Mucosa of rectum (tissue), 2 donors: Measurements from ENCODE around the gene MGAT2.
A peak's percentile ranks its signal among the peaks of the same experiment; 100 is the strongest.
"Not testable (repeated sequence)": the region's sequence is repeated elsewhere in the genome, so short reads cannot be mapped to it uniquely, and the experiment has no call there.

ENCODE experiments used
- H3K27ac ChIP-seq, 2 donors: one replicate each; pipeline ENCODE4 v1.7.0; 2013; ENCODE audit warnings: inconsistent platforms in 2 of 2, low read depth in 2 of 2, low read length in 2 of 2
- H3K27me3 ChIP-seq, 2 donors: one replicate each; pipeline ENCODE4 v1.7.0; 2013; ENCODE audit warnings: low read length in 2 of 2; ENCODE audit not compliant: control insufficient read depth in 2 of 2, insufficient read depth in 2 of 2
- H3K36me3 ChIP-seq, 2 donors: one replicate each; pipeline ENCODE4 v1.7.0; 2013; ENCODE audit warnings: low read length in 2 of 2; ENCODE audit not compliant: control insufficient read depth in 2 of 2, insufficient read depth in 2 of 2
- H3K4me1 ChIP-seq, 2 donors: one replicate each; pipeline ENCODE4 v1.7.0; 2013; ENCODE audit warnings: low read length in 2 of 2, mild to moderate bottlenecking in 1 of 2; ENCODE audit not compliant: control insufficient read depth in 2 of 2, insufficient read depth in 2 of 2
- H3K4me3 ChIP-seq, 2 donors: one replicate each; pipeline ENCODE4 v1.7.0; 2013; ENCODE audit warnings: low read length in 2 of 2
- H3K9ac ChIP-seq, 2 donors: one replicate each; pipeline ENCODE4 v1.7.0; 2013; ENCODE audit warnings: low read length in 2 of 2, low read depth in 1 of 2, mild to moderate bottlenecking in 1 of 2
- H3K9me3 ChIP-seq, 2 donors: one replicate each; pipeline ENCODE4 v1.7.0; 2013; ENCODE audit warnings: low read length in 2 of 2; ENCODE audit not compliant: control insufficient read depth in 2 of 2
- donor health status: healthy.
- donor health status: Normal muscosa, but diverticular disease.

Gene MGAT2

DNA sequence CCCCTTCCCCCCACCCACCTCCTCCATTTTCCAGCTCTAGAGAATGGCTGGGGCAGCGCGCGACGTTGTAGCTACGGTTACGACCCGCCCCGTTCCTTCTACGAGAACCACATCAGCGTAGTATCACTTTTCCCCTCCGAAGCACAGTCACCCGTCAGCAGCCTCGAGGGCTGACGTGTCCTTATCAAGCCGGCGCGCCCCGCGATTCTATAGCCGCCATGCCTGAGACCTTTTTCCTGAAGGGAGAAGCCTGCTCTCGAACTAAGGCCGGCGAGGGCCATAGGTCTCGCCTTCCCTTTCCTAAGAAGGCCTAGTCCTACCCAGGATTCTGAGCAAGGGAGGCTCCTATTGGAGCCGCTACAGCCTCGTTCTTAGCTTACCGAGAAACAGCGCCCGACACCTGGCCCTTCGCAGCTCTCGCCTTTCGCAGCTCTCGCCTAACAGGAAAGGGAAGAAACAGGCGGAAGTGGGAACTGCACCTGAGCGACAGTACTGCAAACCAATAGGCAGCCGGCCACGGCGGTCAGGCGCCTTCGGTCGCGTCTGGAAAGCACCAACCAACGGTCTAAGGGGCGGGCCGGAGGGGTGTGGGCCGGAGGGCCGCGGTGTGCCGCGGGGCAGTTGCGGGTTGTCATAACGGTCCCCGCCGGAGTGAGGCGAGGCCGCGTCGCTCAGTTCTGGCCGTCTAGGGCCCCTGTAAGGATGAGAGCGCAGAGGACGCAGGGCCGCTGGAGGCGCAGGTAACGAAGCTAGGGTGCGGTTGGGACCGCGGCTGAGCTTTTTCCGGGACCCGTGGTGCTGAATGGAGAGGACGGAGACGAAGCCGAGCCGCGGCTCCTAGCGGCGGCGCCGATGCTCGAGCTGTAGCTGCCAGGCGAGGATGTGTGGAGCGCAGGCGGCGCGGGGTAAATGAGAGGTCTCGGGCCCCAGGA is at the start of gene MGAT2, which contains the start of gene RPL36AL:
MGAT2 (plus strand) TSS at position 618 of the 932 bp plus-strand sequence. CDS start 470 bp downstream, outside the sequence.
RPL36AL (minus strand) TSS at position 445 of the 932 bp plus-strand sequence. CDS start 1,522 bp downstream, outside the sequence.
- Histone ChIP-seq H3K27ac (peak within 1 kb of the TSS; percentile 98 to 99), H3K9me3 (no peaks in the 10 kb centered on the region), H3K4me1 (peaks cover 31 to 32% of the 10 kb centered on the region in 2 donors), H3K4me3 (peak within 1 kb of the TSS; percentile 96 to 98), H3K36me3 (peaks cover 10 to 12% of the 10 kb centered on the region in 2 donors), H3K9ac (peak within 1 kb of the TSS; percentile 97 to 100), H3K27me3 (no peaks in the 10 kb centered on the region)

DNA sequence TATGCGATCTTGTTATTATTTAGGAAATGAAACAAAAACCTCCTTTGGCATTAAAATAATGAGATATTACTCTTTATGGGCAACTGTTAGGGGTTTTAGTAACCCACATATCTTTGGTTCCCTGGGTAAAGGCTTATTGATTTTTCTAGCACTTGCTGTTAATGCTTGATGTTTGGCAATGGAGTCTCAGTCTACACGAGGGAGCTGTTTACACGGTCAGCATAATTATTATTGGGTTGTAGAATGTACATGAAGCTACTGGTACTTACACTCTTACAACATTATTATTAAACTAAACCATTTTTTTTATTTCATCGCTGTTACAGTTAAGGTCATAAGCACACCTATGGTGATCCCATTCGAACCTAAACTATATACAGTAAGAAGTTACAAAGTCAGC is 46.6 kb upstream of the MGAT2 start:
- Histone ChIP-seq H3K9ac (no peak overlapping the region), H3K4me1 (no peaks in the 10 kb centered on the region), H3K4me3 (no peak overlapping the region), H3K27me3 (no peaks in the 10 kb centered on the region), H3K36me3 (peaks cover 6 to 11% of the 10 kb centered on the region in 2 donors), H3K9me3 (no peaks in the 10 kb centered on the region), H3K27ac (no peak overlapping the region)

DNA sequence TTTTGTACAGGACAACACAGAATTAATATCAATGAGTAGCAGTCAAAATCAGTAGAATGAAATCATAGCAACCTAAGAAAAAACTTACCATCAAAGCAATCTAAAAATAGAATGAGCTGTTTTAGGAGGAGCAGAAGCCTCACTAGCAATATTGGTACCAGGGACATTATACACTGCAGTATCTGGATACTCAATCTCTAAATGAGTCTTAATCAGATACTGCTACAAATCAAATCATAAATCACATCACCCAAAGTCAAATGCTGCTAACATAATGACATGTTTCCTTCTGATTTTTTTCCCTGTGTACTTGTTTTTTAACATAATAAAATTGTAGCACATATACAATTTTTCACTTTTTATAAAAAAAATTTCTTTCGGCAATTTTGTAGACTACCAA is 42.5 kb upstream of the MGAT2 start:
- no peak overlapping the region for H3K27ac ChIP-seq
- no peaks in the 10 kb centered on the region for H3K27me3 ChIP-seq
- H3K9ac ChIP-seq = no peak overlapping the region
- no peaks in the 10 kb centered on the region for H3K9me3 ChIP-seq
- no peak overlapping the region for H3K4me3 ChIP-seq
- peaks cover 17 to 21% of the 10 kb centered on the region in 2 donors for H3K36me3 ChIP-seq
- H3K4me1 ChIP-seq = no peaks in the 10 kb centered on the region

DNA sequence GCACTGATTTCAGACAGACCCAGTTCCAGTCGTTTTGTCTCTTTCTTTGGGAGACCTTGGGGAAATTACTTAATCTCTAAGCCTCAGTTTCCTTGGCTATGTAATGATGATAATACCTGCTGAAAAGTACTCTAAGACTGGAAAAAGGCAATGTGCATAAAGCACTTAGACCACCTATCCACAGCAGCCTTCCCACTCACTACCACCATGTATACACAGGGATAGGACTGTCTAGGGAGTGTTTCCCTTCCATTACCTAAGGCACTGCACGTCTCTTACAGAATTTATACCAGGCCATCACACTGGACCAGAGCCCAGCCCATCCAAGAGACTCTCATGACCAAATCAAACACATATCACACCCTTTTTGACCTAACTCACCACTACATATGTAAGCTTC is 40.8 kb upstream of the MGAT2 start:
- H3K36me3 ChIP-seq = peaks cover 18 to 30% of the 10 kb centered on the region in 2 donors
- H3K9me3 ChIP-seq = no peaks in the 10 kb centered on the region
- peaks cover 13% of the 10 kb centered on the region in 2 donors for H3K4me1 ChIP-seq
- H3K4me3 ChIP-seq = no peak overlapping the region
- no peak overlapping the region for H3K9ac ChIP-seq
- no peak overlapping the region for H3K27ac ChIP-seq
- no peaks in the 10 kb centered on the region for H3K27me3 ChIP-seq

DNA sequence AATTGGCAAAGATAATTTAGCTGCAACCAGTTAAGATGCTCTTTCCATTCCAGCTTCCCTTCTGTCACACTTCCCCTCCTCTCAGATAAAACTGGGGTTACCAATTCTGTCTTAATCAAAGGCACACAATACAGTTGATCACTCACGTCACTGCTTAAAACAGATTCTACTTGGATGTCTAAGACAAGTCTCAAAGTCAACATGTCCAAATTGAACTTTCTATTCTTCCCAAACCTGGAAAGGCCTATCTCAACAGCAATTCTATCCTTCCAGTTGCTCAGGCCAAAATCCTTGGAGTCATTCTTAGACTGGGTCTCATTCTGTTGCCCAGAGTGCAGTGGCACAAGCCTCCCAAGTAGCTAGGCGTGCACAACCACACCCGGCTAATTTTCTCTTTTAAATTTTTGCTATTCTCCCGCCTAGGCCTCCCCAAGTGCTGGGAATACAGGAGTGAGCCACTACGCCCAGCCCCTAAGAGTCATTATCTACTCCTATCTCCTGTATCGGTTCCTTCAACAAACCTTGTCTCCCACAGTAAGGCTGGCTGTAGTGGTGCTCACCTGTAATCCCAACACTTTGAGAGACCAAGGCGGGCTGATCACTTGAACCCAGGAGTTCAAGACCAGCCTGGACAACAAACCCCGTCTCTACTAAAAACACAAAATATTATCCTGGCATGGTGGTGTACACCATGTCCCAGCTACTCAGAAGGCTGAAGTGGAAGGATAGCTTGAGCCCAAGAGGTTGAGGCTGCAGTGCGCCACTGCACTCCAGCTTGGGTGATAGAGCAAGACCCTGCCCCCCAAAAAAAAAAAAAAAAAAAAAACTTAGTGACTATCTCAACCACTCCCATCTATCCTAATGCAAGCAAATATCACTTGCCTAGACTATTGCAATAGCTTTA is 39.1 kb upstream of the MGAT2 start:
- H3K36me3 ChIP-seq = peaks cover 15 to 31% of the 10 kb centered on the region in 2 donors
- H3K27me3 ChIP-seq = no peaks in the 10 kb centered on the region
- H3K27ac ChIP-seq = no peak overlapping the region
- H3K9me3 ChIP-seq = no peaks in the 10 kb centered on the region
- peaks cover 13 to 15% of the 10 kb centered on the region in 2 donors for H3K4me1 ChIP-seq
- H3K4me3 ChIP-seq = no peak overlapping the region
- H3K9ac ChIP-seq = no peak overlapping the region

DNA sequence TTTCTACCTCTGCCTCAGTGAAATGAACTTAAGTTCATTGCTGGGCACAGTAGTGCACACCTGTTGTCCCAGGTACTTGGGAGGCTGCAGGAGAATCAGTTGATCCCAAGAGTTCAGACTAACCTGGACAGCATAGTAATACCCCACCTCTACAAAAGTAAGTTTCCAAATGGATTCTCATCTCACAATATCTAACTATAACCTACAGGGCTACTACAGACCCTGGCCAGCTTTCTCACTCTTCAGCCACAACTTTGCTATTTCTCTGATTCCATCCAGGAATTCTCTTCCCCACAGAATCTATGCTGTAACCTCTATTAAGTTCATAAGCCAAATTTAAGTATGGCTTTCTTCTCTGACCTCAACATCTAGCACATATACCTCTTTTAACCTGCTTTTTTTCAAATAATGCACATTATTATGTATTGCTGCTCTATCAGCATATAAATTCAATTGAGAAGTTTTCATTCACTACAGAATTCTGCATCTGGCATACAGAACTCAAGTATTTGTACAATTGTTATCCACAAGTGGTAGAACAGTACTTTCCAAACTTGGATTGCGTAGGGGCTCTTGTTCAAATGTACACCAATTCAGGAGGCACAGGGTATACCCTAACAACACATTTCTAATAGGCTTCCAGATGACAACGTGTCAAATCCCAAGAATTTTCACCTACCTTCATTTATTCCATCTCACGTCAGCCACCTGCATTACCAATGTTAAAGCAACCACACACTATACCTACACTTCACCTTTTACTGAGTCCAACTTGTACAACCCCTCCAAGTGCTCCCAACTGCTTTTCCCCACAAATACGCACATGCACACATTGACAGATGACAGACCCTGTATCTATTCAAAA is 38.3 kb upstream of the MGAT2 start:
- H3K27me3 ChIP-seq = no peaks in the 10 kb centered on the region
- no peak overlapping the region for H3K27ac ChIP-seq
- H3K4me1 ChIP-seq = peaks cover 13 to 15% of the 10 kb centered on the region in 2 donors

DNA sequence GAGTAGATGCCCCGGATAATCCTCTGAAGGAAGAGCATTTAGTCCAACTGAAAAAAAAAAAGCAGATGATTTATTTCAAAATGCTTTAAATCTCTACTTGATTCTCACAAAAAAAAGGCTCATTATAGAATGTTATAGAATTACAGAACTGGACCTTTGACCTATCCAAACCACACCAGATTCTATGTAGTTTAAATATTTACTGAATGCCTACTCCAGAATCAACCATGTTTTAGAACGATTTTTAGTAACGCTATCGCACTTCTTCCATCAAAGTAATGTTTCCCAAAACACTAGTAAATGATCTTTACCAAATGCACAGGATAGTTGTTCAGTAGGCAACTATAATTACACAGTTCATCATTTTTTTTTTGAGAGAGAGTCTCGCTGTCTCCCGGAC is 37.0 kb upstream of the MGAT2 start:
- Histone ChIP-seq H3K27ac (no peak overlapping the region), H3K9me3 (no peaks in the 10 kb centered on the region), H3K4me3 (peak overlapping the region in 1 of 2 donors; percentile 94), H3K27me3 (no peaks in the 10 kb centered on the region), H3K9ac (no peak overlapping the region), H3K4me1 (peaks cover 13 to 15% of the 10 kb centered on the region in 2 donors), H3K36me3 (peaks cover 11 to 21% of the 10 kb centered on the region in 2 donors)

More for the DNA sequence above, 38.3 kb upstream of the MGAT2 start:
- no peaks in the 10 kb centered on the region for H3K9me3 ChIP-seq
- H3K36me3 ChIP-seq = peaks cover 11 to 22% of the 10 kb centered on the region in 2 donors
- no peak overlapping the region for H3K9ac ChIP-seq
- no peak overlapping the region for H3K4me3 ChIP-seq

DNA sequence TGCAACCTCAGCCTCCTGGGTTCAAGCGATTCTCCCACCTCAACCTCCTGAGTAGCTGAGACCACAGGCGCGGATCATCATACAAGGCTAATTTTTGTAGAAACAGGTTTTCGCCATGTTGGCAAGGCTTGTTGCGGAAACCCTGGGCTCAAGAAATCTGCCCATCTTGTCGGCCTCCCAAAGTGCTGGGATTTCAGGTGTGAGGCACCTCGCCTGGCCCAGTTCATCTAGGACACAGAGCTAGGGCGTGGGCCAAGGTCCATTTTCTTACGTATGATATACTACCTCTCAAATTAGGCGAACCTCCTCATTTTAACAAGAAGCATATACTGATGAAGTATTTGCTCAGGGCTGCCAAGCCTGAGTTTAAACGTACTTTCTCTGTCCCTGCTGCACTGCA is 36.5 kb upstream of the MGAT2 start:
- Histone ChIP-seq H3K27ac (no peak overlapping the region), H3K36me3 (peaks cover 11 to 21% of the 10 kb centered on the region in 2 donors), H3K27me3 (no peaks in the 10 kb centered on the region), H3K9ac (no peak overlapping the region), H3K4me3 (peak overlapping the region; percentile 19 to 94), H3K9me3 (no peaks in the 10 kb centered on the region), H3K4me1 (peaks cover 13 to 15% of the 10 kb centered on the region in 2 donors)

DNA sequence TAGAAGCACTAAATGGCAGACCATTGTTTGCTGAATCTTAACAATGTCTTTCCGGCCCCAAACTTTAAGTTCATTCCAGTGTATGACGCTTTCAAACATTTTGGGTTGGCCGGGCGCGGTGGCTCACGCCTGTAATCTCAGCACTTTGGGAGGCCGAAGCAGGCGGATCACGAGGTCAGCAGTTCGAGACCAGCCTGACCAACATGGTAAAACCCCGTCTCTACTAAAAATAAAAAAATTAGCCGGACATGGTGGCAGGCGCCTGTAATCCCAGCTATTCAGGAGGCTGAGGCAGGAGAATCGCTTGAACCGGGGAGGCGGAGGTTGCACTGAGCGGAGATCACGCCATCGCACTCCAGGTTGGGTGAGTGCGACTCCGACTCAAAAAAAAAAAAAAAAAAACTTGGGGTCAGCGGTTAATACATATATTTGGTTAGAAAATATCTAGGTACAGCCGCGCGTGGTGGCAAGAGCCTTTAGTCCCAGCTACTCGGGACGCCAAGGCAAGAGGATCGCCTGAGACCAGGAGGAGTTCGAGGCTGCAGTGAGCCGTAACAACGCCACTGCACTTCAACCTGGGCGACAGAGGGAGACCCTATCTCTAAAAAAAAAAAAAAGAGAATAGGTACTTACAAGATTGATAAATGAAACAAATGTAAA is 35.5 kb upstream of the MGAT2 start:
- Histone ChIP-seq H3K4me3 (peak overlapping the region; percentile 94), H3K4me1 (peaks cover 13 to 15% of the 10 kb centered on the region in 2 donors), H3K9ac (peak overlapping the region; percentile 96 to 100), H3K36me3 (peaks cover 11 to 21% of the 10 kb centered on the region in 2 donors), H3K27ac (peak overlapping the region; percentile 96 to 97)
- not testable (repeated sequence) for H3K9me3 ChIP-seq, H3K27me3 ChIP-seq
